GM18951 (cell line): ENCODE measurements around the gene DDIT4L.
"Not testable (repeated sequence)": the region's sequence is repeated elsewhere in the genome, so short reads cannot be mapped to it uniquely, and the experiment has no call there.

Experiments used
- POLR2A ChIP-seq: IDR thresholded peaks from 4 replicates; pipeline ENCODE4 v1.6.1; 2011; ENCODE audit warnings: mild to moderate bottlenecking; ENCODE audit not compliant: insufficient read length, insufficient read depth; ENCODE audit errors: extremely low read depth
- in situ Hi-C: fragments of 300-500 bp; cut with MboI; formaldehyde crosslinking; loops from one replicate; pipeline ENCODE4 v1.12.0; 2022; ENCODE audit warnings: low sequenced_read_pairs, mixed read lengths, inconsistent platforms; ENCODE audit not compliant: unreplicated experiment

DDIT4L gene

GRCh38 chr4:100189820-100190642 is at the start of gene DDIT4L:
Gene DDIT4L (minus strand): TSS chr4:100190468. CDS start chr4:100189983, 485 bp downstream.
- in situ Hi-C loops = no loop called here

DNA sequence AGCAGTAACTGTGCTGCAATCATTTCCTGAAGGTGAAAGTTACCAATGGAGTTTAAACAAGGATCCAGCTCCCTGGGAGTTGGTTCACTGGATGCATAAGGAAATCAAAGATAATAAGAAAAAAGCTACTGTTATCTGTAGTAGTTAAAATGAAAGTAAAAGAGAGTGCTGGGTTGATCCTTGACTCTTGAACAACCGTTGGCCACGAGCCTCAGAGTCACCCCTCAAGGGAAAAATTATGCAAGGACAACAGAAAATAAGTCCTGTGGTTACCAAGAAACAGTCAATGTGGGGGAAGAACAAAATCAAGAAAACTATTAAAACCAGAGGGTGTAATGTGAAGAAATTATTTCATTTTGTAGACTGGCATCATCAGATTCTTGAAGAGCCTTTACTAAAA is 49.7 kb upstream of the DDIT4L start:
- in situ Hi-C loops = no loop called here
- TF ChIP-seq POLR2A = no peak

More at GRCh38 chr4:100189820-100190642, at the start of gene DDIT4L:
- no peak for TF ChIP-seq POLR2A

- in situ Hi-C loops = no loop called here
- TF ChIP-seq POLR2A = no peak
Observed at GRCh38 chr4:100224721-100225120, 34.5 kb upstream of the DDIT4L start.

DNA sequence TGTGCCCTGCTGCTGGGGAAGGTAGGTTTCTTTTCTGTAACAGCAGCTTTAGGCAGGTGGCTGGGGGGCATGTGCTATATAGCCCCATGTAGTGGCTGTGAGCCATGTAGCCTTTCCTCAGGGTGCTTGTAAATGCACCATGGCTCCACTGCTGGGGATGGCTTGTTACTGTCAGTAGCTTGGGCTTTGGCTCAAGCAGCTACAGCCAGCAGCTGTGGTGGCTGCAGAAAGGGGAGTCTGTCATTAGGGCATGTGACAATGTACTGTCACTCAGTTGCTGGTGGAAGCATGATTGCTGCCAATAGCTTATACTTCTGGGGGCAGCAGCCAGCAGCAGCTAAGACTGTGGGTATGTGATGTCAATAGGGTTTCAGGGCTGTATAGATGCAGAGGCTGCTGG is 33.9 kb upstream of the DDIT4L start:
- in situ Hi-C loops = no loop called here
- no peak for TF ChIP-seq POLR2A

GRCh38 chr4:100208964-100209363 is 18.7 kb upstream of the DDIT4L start:
- in situ Hi-C loops = no loop called here
- no peak for TF ChIP-seq POLR2A

DNA sequence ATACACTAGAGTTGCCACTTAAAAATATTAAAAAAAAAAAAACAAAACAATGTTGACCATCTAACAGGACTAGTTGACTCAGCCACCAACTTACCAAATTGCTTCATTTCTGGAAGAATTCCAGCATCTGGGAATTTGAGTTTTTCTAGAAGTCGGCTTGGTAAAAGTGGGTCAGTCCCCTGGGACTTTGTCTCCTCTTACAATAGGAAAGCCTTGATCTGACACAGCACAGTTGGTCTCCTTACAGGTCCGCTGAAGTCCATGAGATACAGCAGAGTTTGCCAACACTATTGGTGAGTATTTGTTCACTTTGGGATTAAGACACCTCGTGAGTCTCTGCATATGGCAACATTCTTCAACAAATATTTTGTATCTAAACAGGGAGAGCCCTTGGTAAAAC is 18.2 kb upstream of the DDIT4L start:
- TF ChIP-seq POLR2A = no peak
- in situ Hi-C loops = no loop called here

DNA sequence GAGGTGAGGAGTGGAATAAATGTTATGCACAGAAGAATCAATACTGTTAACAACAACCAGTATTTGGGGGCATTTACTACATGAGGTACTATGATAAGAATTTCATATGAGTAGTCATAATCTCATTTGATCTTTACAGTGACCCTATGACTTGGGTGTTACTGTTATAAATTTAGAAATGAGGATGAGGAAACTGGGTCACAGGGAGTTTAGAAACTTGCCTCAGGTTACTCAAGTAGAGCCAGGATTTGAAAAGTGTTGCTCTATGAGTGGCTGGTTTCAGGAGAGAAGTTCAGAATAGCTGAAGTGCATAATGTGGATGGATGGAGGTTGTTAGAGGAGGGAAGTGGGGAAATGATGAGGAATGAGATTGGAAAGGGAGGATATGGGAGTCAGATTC is 16.6 kb upstream of the DDIT4L start:
- TF ChIP-seq POLR2A = no peak
- in situ Hi-C loops = no loop called here

GRCh38 chr4:100198061-100198460 is 7.8 kb upstream of the DDIT4L start:
- TF ChIP-seq POLR2A = no peak

GRCh38 chr4:100196388-100197071 is 6.3 kb upstream of the DDIT4L start:
- in situ Hi-C loops = not testable (repeated sequence)

More at GRCh38 chr4:100198061-100198460, 7.8 kb upstream of the DDIT4L start:
- in situ Hi-C loops = no loop called here

GRCh38 chr4:100190643-100191600 is 654 bp upstream of the DDIT4L start:
- TF ChIP-seq POLR2A = no peak

DNA sequence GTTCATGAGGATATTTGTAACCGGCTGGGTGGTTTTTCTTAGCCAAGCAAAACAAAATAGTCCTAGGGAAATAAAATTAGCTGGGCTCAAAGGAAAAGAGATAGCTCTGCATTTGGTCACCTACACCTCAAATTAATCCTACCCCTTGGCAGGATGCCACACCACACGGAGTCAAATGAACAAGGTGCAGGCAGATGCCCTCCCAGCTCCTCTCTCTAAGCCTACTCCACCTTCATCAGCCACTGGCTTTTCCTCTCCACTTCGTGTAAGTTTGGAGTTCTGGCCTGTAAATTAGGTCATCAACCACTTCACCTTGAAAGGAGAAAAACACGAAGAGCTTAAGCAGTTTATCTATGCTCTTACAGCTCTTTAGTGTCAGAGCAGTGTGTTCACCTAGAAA is 1.4 kb downstream of the DDIT4L start:
- no peak for TF ChIP-seq POLR2A
- in situ Hi-C loops = no loop called here

More at GRCh38 chr4:100190643-100191600, 654 bp upstream of the DDIT4L start:
- in situ Hi-C loops = no loop called here

DNA sequence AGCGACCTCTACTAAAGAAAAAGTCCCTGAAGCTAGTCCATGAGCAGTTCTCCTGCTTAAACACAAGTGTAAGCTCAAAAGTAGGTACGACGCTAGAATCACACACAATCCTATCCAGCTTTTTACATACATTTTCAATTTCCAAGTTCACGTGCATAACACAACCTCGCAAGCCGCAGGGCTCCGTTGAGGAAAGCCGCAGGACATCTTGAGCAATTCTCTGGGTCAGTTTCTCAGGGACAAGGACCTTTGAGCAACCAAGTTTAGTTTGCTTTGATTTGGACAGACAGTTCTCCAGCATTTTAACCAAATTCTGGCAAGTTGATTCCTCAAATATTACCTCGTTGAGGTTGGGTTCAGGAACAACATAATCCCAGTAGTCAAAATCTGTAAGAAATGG is 2.5 kb downstream of the DDIT4L start:
- in situ Hi-C loops = no loop called here
- no peak for TF ChIP-seq POLR2A

GRCh38 chr4:100184787-100185186 is 5.5 kb downstream of the DDIT4L start:
- TF ChIP-seq POLR2A = no peak
- in situ Hi-C loops = no loop called here

DNA sequence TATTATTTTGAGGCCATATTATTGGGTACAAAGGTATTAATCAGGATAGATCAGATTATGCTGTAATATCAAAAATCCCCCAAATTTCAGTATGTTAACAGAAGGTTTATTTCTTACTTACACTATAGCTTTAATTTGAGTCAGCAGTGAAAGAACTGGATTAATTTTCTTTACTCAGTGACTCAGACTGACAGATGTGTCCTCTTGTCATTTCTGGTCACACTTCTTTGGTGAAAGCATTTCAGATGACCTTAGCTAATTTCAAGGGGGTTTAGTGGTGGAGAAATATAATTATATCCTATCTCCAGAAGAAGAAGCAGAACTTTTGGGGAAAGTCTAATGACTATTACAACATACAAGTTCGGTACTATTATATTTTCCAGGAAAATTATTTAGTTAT is 12.4 kb downstream of the DDIT4L start:
- in situ Hi-C loops = no loop called here
- TF ChIP-seq POLR2A = no peak
